Measurements from ENCODE around the gene PLCB2.
A peak's percentile ranks its signal among the peaks of the same experiment; 100 is the strongest.

PLCB2 gene

GRCh38 chr15:40301467-40302179 lies 6.1 kb downstream of the PLCB2 start:
- DNase-seq: no peak

- no peak for DNase-seq
These were observed 7.0 kb downstream of the PLCB2 start for GRCh38 chr15:40300771-40301170.

GRCh38 chr15:40300367-40300766 lies 7.4 kb downstream of the PLCB2 start:
- no peak for DNase-seq

GRCh38 chr15:40298216-40298935 lies 9.4 kb downstream of the PLCB2 start:
- no peak for DNase-seq

- DNase-seq: no peak
These were observed 10.4 kb downstream of the PLCB2 start for GRCh38 chr15:40297356-40297755.

- no peak for DNase-seq
These were observed 11.0 kb downstream of the PLCB2 start for GRCh38 chr15:40296561-40297230.

- no peak for DNase-seq
These were observed 11.7 kb downstream of the PLCB2 start for GRCh38 chr15:40295877-40296560.

GRCh38 chr15:40295297-40295696 lies 12.4 kb downstream of the PLCB2 start:
- no peak for DNase-seq

GRCh38 chr15:40293905-40294895 lies 13.5 kb downstream of the PLCB2 start:
- DNase-seq: no peak

GRCh38 chr15:40293006-40293405 lies 14.7 kb downstream of the PLCB2 start:
- no peak for DNase-seq

GRCh38 chr15:40292246-40292645 lies 15.5 kb downstream of the PLCB2 start:
- no peak for DNase-seq

GRCh38 chr15:40290918-40291574 lies 16.7 kb downstream of the PLCB2 start:
- DNase-seq: peak; percentile 52

GRCh38 chr15:40290545-40290917 lies 17.2 kb downstream of the PLCB2 start:
- DNase-seq: no peak

GRCh38 chr15:40289140-40289775 lies 18.5 kb downstream of the PLCB2 start:
- DNase-seq: no peak

GRCh38 chr15:40287968-40288367 lies 19.8 kb downstream of the PLCB2 start:
- DNase-seq: no peak

GRCh38 chr15:40287505-40287904 lies 20.2 kb downstream of the PLCB2 start:
- no peak for DNase-seq

GRCh38 chr15:40286794-40287193 lies 20.9 kb downstream of the PLCB2 start:
- DNase-seq: no peak

- no peak for DNase-seq
These were observed 21.6 kb downstream of the PLCB2 start for GRCh38 chr15:40286061-40286532.

GRCh38 chr15:40285554-40286011 lies 22.2 kb downstream of the PLCB2 start:
- DNase-seq: peak; percentile 19

GRCh38 chr15:40285151-40285550 lies 22.6 kb downstream of the PLCB2 start:
- no peak for DNase-seq

Data from fibroblast of upper back skin (primary cell).